Hindlimb muscle (tissue), 1 donor: ENCODE data around the gene PPP1R9A. TPM values are rescaled to one million over a fixed set of nuclear protein-coding genes. Genes with fewer than 3 reads are reported as not detected.

Experiments used
- DNase-seq: peaks from one replicate; pipeline ENCODE4 v3.0.0-alpha.2; 2013
- polyA plus RNA-seq: library from polyadenylated mRNA; unstranded; fragments of 120-200 nt; gene quantifications from one replicate; pipeline ENCODE4 v1.2.1, GENCODE V29; 2013; ENCODE audit not compliant: insufficient read length

Gene PPP1R9A
- polyA plus RNA-seq, 1 donor = 28.7 TPM

- no peak for DNase-seq
These were observed 358.2 kb downstream of the PPP1R9A start for GRCh38 chr7:95265634-95266033.

DNA sequence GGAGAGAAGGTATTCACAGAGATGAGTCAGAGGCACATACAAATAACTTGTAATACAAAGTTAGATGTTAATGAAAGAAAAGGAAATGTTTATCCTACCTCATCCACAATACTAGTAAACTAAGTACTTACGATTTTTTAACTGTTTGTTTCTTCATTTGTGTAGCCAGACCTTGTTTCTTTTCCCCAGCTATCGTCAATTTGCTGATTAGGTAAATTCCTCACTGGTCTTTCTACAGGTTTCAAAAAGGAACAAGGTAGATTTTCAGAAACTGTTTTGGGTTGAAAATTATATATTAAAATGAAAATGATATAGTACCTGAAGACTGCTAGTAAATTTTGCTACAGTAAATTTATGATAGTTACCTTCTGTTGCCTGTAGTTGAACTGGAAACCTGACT lies 360.4 kb downstream of the PPP1R9A start:
- DNase-seq = no peak

DNA sequence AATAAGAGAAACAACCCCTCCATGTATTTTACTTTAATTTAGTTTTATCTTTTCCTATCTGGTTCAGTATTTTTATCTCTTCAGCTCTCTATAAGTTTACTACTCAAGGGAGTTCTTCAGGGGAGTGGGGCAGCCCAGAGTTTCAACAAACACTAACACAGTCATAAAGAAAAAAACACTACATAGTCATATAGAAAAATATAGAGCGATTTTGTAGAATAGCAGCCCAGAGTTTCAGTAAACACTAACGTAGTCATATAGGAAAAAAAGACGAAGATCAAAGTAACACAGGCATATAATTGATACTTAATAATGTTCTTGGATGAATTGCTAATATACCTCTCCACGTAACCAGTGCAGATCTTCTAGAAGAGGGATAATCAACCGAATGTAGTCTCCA lies 362.2 kb downstream of the PPP1R9A start:
- DNase-seq = no peak

GRCh38 chr7:95276114-95276513 lies 368.7 kb downstream of the PPP1R9A start:
- DNase-seq = no peak

GRCh38 chr7:95279417-95279816 lies 372.0 kb downstream of the PPP1R9A start:
- DNase-seq = no peak

DNA sequence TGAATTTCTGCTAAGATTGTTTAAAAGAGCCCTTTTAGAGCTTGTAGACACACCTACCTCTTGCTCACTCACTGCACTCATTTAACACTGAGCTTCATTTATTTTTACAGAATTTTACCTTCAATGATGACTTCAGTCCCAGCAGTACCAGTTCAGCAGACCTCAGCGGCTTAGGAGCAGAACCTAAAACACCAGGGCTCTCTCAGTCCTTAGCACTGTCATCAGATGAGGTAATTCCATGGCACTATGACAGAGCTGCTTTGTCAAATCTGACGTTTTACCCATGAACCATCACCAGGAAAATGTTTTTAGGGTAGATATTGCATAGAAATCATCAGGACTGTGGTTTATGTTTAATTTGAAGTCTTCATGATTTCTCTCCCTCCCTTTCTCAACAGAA lies 378.7 kb downstream of the PPP1R9A start:
- DNase-seq = no peak

GRCh38 chr7:95290166-95290830 lies 382.9 kb downstream of the PPP1R9A start:
- DNase-seq = no peak

GRCh38 chr7:95295397-95295796 lies 388.0 kb downstream of the PPP1R9A start:
- no peak for DNase-seq

- DNase-seq = no peak
These were observed 389.1 kb downstream of the PPP1R9A start for GRCh38 chr7:95296456-95296855.

GRCh38 chr7:95297041-95297440 lies 389.6 kb downstream of the PPP1R9A start:
- no peak for DNase-seq

- DNase-seq = no peak
These were observed 390.7 kb downstream of the PPP1R9A start for GRCh38 chr7:95298091-95298490.

- DNase-seq = no peak
These were observed 395.9 kb downstream of the PPP1R9A start for GRCh38 chr7:95303013-95303905.

DNA sequence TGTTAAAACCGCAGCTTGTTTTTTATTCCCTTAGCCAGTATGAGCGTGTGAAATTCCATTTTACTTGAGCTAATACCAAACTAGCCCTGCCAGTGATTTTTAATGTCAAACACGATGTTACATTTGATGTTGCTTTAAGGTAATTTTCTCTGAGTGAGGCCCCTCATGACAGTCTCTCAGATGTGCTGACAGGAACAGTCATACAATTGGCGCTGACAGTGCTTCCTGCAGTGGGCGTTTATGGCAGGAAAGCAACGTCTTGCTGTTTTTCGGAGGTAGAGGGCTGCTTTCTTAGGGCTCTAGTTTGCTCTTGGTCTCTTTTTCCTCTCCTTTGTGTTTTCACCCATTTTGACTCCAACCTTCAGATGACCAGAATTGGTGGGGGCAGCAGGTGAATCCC lies 397.6 kb downstream of the PPP1R9A start:
- no peak for DNase-seq

- no peak for DNase-seq
These were observed 402.6 kb downstream of the PPP1R9A start for GRCh38 chr7:95309951-95310350.

- DNase-seq = no peak
These were observed 404.0 kb downstream of the PPP1R9A start for GRCh38 chr7:95311389-95311788.

DNA sequence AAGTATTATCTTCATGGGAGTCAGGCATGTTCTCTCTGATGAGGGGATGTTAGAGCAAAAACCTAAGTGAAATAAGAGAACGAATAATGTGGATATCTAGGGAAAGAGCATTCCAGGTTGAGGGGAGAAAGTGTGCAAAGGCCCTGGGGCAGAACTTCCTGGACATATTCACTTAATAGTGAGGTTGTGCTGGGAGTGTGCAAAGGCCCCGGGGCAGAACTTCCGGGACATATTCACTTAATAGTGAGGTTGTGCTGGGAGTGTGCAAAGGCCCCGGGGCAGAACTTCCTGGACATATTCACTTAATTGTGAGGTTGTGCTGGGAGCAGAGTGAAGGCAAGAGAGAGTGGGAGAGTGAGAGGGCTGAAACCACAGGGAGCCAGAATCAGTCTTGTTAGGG lies 405.2 kb downstream of the PPP1R9A start:
- no peak for DNase-seq

DNA sequence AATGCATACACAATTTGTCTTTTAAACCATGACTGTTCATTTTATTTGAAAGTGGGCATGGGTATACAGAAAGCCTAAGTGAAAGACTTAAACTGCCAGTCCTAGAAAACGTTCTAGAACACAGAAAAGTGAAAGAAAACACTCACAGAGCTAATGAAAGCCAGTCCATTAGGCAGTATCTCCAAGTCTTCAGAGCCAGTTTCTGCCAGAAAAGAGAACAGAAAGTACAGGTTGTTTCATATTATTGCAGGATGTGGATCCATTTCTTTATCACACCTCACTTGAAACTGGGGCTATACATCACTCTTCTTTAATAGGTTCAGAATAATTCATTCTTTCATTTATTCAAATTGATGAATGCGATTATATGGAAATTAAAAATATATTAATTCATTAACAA lies 409.2 kb downstream of the PPP1R9A start:
- no peak for DNase-seq

DNA sequence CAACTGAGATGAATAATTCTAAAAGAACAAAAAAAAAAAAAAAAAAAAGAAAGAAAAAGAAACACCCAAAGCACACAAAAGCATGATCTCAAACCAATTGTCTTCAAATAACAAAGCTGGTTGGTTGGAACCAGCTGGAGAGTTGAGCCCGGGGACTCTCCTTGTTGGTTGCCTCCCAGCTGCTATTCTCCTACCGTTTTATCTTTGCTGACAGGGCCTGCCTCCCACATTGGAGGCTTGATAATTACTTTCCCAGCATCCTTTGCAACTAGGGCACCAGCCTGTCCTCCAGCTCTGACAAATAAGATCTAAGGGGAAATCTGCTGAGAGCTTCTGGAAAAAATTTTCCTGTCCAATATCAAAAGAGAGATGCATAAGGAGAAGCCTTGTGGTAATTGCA lies 410.2 kb downstream of the PPP1R9A start:
- DNase-seq = no peak

DNA sequence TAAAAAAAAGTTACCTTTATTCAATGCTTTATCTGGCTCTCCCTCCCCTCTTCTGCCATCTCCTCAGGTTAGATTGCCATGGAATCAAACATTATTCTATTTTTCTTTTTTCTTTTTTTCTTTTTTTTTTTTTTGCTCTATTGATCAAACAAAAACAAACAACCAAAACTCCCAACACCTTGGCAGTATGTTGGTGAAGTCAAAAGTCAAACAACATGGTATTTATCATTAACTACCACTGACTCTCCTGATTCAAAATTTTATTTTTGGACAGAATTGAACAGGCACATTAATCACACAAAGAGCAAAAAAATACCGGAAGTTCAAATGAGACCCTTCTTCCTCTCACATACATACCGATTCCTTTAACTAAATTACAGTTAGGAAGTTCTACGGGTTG lies 410.6 kb downstream of the PPP1R9A start:
- DNase-seq = no peak

GRCh38 chr7:95318501-95319100 lies 411.2 kb downstream of the PPP1R9A start:
- DNase-seq = no peak

DNA sequence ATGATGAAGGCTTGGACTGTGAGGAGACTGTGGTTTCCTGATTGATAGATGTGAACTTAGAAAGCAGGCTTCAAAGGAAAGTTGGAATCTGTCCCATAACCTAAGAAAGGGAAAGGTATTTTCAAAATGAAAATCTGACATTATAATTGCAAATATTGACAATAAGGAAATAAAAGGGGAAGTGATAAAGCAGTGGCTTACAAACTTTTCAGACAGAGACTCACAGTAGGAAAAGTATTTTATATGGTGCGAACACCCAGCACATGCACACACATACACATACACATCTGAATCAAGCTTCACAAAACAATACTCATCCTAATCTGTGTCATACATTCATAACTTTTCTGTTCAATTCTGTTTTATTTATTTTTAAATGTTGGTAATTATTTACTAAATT lies 412.2 kb downstream of the PPP1R9A start:
- no peak for DNase-seq

- no peak for DNase-seq
These were observed 413.3 kb downstream of the PPP1R9A start for GRCh38 chr7:95320651-95321050.

GRCh38 chr7:95321720-95322119 lies 414.3 kb downstream of the PPP1R9A start:
- no peak for DNase-seq

DNA sequence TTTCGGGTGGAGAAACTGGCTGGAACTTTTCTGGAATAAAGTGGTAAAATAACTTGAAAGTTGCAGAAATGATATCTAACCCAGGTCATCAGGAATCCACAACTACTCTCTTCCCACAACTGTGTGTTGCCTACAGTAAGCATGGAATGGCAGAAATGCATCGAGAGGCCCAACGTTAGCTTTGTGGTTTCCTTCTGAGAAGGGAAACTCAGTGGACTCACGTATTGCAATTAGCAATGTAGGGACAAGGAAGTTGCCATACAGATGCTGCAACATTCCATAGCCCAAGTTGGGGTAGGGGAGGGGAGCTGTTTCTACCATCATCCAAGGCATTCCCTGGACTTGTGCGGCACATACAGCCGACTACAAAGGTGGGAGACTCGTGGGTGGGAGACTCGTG lies 415.0 kb downstream of the PPP1R9A start:
- no peak for DNase-seq
